K562 (cell line): ENCODE data around the gene DENND6A. TPM values are rescaled to one million over a fixed set of nuclear protein-coding genes. Genes with fewer than 3 reads are reported as not detected.
A peak's percentile ranks its signal among the peaks of the same experiment; 100 is the strongest.

Experiments used
- BCLAF1 ChIP-seq, 2 experiments: fragments of 450-650 bp in 1 of 2; IDR thresholded peaks; 2 replicates each; pipeline ENCODE4 v1.6.1; 2011 to 2017; ENCODE audit warnings: low read depth in 2 of 2, antibody characterized with exemption in 1 of 2, borderline replicate concordance in 1 of 2, low read length in 1 of 2, mild to moderate bottlenecking in 1 of 2, mixed read lengths in 1 of 2; ENCODE audit not compliant: control insufficient read depth in 1 of 2
- CHD2 ChIP-seq: IDR thresholded peaks from 2 replicates; pipeline ENCODE4 v1.6.1; 2011; ENCODE audit warnings: low read depth, low read length
- EP400 ChIP-seq: fragments of 450-650 bp; IDR thresholded peaks from 2 replicates; pipeline ENCODE4 v1.6.1; 2017; ENCODE audit warnings: antibody characterized with exemption, mild to moderate bottlenecking, moderate library complexity
- ESRRA ChIP-seq: fragments of 450-650 bp; IDR thresholded peaks from 2 replicates; pipeline ENCODE4 v1.6.1; 2014; ENCODE audit warnings: low read depth, mild to moderate bottlenecking, moderate library complexity, borderline replicate concordance
- ETV6 ChIP-seq, 3 experiments: fragments of 150-350 bp in 1 of 3; sonication (generic) in 1 of 3; formaldehyde crosslinking in 1 of 3; IDR thresholded peaks; 2 replicates each; pipeline versions ENCODE4 v1.6.1 to v1.8.0; 2014 to 2022; ENCODE audit warnings: borderline replicate concordance in 2 of 3, low read depth in 2 of 3, antibody characterized with exemption in 1 of 3, low read length in 1 of 3, mild to moderate bottlenecking in 1 of 3, missing genetic modification reagents in 1 of 3
- HMGN3 ChIP-seq: IDR thresholded peaks from 2 replicates; pipeline ENCODE4 v1.6.1; 2011; ENCODE audit warnings: borderline replicate concordance, low read depth, mild to moderate bottlenecking, mixed read lengths, low read length; ENCODE audit not compliant: insufficient read length; ENCODE audit errors: extremely low read depth
- HNRNPLL ChIP-seq: fragments of 200-400 bp; formaldehyde crosslinking; IDR thresholded peaks from 2 replicates; pipeline ENCODE4 v1.6.1; 2017; ENCODE audit warnings: low read length, low read depth, mild to moderate bottlenecking; ENCODE audit not compliant: poor library complexity, severe bottlenecking
- KLF1 ChIP-seq: fragments of 450-650 bp; IDR thresholded peaks from 2 replicates; pipeline ENCODE4 v1.6.1; 2016; ENCODE audit warnings: missing genetic modification characterization, missing compliant biosample characterization
- LCOR ChIP-seq: sonication (generic); formaldehyde crosslinking; IDR thresholded peaks from 2 replicates; pipeline ENCODE4 v1.8.0; 2022; ENCODE audit warnings: mild to moderate bottlenecking, missing genetic modification reagents
- MEIS2 ChIP-seq: fragments of 450-650 bp; IDR thresholded peaks from 2 replicates; pipeline ENCODE4 v1.6.1; 2014; ENCODE audit warnings: mild to moderate bottlenecking; ENCODE audit not compliant: partially characterized antibody
- NONO ChIP-seq, 2 experiments: fragments of 200-400 bp in 1 of 2; fragments of 450-650 bp in 1 of 2; formaldehyde crosslinking in 1 of 2; IDR thresholded peaks; 2 replicates each; pipeline ENCODE4 v1.6.1; 2017; ENCODE audit warnings: low read depth in 2 of 2, mild to moderate bottlenecking in 2 of 2, moderate library complexity in 2 of 2, low read length in 1 of 2
- POLR2G ChIP-seq: fragments of 200-400 bp; formaldehyde crosslinking; IDR thresholded peaks from 2 replicates; pipeline ENCODE4 v1.6.1; 2017; ENCODE audit warnings: low read depth, mild to moderate bottlenecking, antibody characterized with exemption, low read length, moderate library complexity
- PURB ChIP-seq: sonication (generic); formaldehyde crosslinking; IDR thresholded peaks from 2 replicates; pipeline ENCODE4 v1.9.0; 2021; ENCODE audit warnings: low read depth, mild to moderate bottlenecking, missing genetic modification reagents
- SAFB ChIP-seq: fragments of 200-400 bp; formaldehyde crosslinking; IDR thresholded peaks from 2 replicates; pipeline ENCODE4 v1.6.1; 2017; ENCODE audit warnings: low read depth, low read length, borderline replicate concordance
- TCF15 ChIP-seq: fragments of 250-450 bp; sonication (Bioruptor Pico); IDR thresholded peaks from 2 replicates; pipeline ENCODE4 v1.8.0; 2022; ENCODE audit warnings: moderate library complexity, mild to moderate bottlenecking, inconsistent platforms
- ZFP30 ChIP-seq: fragments of 250-450 bp; sonication (Bioruptor Pico); IDR thresholded peaks from 2 replicates; pipeline ENCODE4 v1.8.0; 2022; ENCODE audit warnings: moderate library complexity, mild to moderate bottlenecking, inconsistent platforms, borderline replicate concordance
- ZNF695 ChIP-seq: fragments of 450-650 bp; formaldehyde crosslinking; IDR thresholded peaks from 2 replicates; pipeline ENCODE4 v1.4.0; 2020; ENCODE audit warnings: mild to moderate bottlenecking, moderate library complexity
- polyA plus RNA-seq, 8 experiments: library from polyadenylated mRNA; depleted of rRNA in 4 of 8; stranded (reverse) in 5 of 8; unstranded in 3 of 8; fragments of >200 nt; fragmentation: Nextera tagmentation in 2 of 8; fragmentation: Illumina TruSeq in 1 of 8; extraction: Ambion mirVana in 2 of 8; extraction: Trizol in 1 of 8; gene quantifications; 2 replicates each; pipeline versions ENCODE4 v1.2.1 to v1.2.3, GENCODE V29; 2011 to 2014; ENCODE audit warnings: inconsistent platforms in 1 of 8, missing spikeins in 1 of 8
- total RNA-seq, 7 experiments: library from RNA; depleted of rRNA in 6 of 7; stranded (reverse); fragments of >200 nt in 6 of 7; fragmentation: Illumina TruSeq in 2 of 7; extraction: Trizol in 2 of 7; gene quantifications; 2 replicates each; pipeline versions ENCODE4 v1.2.1 to v1.2.3, GENCODE V29; 2011 to 2021; ENCODE audit warnings: low replicate concordance in 1 of 7
- TF ChIP-seq, protein P1 (sequence below), 2 experiments: fragments of 450-650 bp; conservative IDR thresholded peaks; 2 replicates each; pipeline ENCODE4 v1.6.1; 2017; ENCODE audit warnings: mild to moderate bottlenecking in 2 of 2, moderate library complexity in 2 of 2
- TF ChIP-seq, protein P2 (sequence below): IDR thresholded peaks from 2 replicates; pipeline ENCODE4 v1.6.1; 2014; ENCODE audit warnings: antibody characterized with exemption

The DENND6A gene
- total and polyA plus RNA-seq, 9 of the 15 experiments (the other 6 are each of a cell fraction or from before 2014, with no cell fraction given), result 1.5 to 12.7 (median 7.1) TPM

DNA sequence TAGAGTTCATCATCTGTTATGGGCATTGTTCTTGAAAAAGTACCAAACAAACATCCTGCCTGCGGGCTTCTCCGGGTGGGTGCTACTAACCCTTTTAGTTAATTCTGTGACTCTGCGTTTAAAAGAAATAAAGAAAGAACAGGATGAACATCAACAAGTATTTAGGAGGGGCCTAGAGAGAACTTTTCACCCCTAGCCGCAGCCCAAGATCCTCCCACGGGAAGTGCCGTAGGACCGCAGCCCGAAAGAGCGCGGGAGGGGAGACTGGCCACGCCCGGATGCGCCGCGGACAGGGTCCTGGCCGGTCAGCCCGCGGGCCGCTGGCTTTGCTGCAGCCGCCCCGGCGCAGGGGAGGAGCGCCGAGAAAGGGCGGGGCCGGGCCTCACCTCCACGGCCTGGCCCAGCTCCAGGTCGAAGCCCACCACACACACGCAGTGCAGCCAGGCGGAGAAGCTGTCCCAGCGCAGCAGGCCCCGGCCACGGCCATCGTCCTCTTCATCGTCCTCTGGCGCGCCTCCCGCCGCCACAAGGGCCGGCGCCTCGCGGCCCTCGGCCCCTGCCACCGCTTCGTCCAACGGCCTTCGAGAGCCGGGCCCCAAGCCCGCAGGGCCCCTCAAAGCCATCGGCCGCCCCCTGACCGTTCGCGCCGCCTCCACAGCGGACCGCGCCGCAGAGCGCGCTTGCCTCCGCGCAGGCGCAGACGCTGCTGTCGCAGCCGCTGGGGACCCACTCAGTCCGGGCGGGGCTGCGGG is at the start of gene DENND6A (continued):
- TF ChIP-seq MEIS2 (peak; percentile 59), SAFB (no peak), BCLAF1 (IDR thresholded peaks at IDR 0.05; ENCODE audit: borderline replicate concordance in 1 of 2, control insufficient read depth in 1 of 2, low read depth in 2 of 2, low read length in 1 of 2) (no peak), HNRNPLL (peak; percentile 58), ZNF695 (CRISPR knock-in tag) (no peak), LCOR (peak; percentile 13; the same call in 1 of the 2 replicates), PURB (CRISPR knock-in tag) (no peak), KLF1 (0 out of 2 replicates have a peak, but pooled peaks have one; percentile 38), NONO (IDR thresholded peaks at IDR 0.05; ENCODE audit: low read depth in 2 of 2, low read length in 1 of 2) (peak; percentile 13 to 95; a peak in 3 of 4 replicates), EP400 (peak; percentile 56; the same call in 1 of the 2 replicates), HMGN3 (peak; percentile 46), ESRRA (peak; percentile 57), ZFP30 (CRISPR knock-in tag) (no peak), TCF15 (no peak), CHD2 (peak; percentile 18; the same call in 1 of the 2 replicates), ETV6 (IDR thresholded peaks at IDR 0.05; ENCODE audit: borderline replicate concordance in 1 of 2, low read depth in 2 of 2, low read length in 1 of 2) (no peak), ETV6 (CRISPR knock-in tag; IDR thresholded peaks at IDR 0.05; ENCODE audit: borderline replicate concordance) (no peak), POLR2G (peak; percentile 98)
- TF ChIP-seq, protein P1, sequence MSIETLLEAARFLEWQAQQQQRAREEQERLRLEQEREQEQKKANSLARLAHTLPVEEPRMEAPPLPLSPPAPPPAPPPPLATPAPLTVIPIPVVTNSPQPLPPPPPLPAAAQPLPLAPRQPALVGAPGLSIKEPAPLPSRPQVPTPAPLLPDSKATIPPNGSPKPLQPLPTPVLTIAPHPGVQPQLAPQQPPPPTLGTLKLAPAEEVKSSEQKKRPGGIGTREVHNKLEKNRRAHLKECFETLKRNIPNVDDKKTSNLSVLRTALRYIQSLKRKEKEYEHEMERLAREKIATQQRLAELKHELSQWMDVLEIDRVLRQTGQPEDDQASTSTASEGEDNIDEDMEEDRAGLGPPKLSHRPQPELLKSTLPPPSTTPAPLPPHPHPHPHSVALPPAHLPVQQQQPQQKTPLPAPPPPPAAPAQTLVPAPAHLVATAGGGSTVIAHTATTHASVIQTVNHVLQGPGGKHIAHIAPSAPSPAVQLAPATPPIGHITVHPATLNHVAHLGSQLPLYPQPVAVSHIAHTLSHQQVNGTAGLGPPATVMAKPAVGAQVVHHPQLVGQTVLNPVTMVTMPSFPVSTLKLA (conservative IDR thresholded peaks at IDR 0.05), result peak in 1 of 2 experiments; percentile 58; a peak in 2 of 4 replicates
- TF ChIP-seq, protein P2, sequence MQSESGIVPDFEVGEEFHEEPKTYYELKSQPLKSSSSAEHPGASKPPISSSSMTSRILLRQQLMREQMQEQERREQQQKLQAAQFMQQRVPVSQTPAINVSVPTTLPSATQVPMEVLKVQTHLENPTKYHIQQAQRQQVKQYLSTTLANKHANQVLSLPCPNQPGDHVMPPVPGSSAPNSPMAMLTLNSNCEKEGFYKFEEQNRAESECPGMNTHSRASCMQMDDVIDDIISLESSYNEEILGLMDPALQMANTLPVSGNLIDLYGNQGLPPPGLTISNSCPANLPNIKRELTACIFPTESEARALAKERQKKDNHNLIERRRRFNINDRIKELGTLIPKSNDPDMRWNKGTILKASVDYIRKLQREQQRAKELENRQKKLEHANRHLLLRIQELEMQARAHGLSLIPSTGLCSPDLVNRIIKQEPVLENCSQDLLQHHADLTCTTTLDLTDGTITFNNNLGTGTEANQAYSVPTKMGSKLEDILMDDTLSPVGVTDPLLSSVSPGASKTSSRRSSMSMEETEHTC, result no peak
